H1 (cell line): Measurements from ENCODE around the gene RAD51B. TPM values are rescaled to one million over a fixed set of nuclear protein-coding genes. Genes with fewer than 3 reads are reported as not detected.

Experiments
- CTCF ChIA-PET: fragments of 300-600 bp; sonication (Branson Sonifier 250); formaldehyde crosslinking; loops from one replicate; lab custom pipeline; 2021; ENCODE audit not compliant: partially characterized antibody; lab: Charles Lee
- POLR2A ChIA-PET: fragments of 300-600 bp; sonication (Branson Sonifier 250); formaldehyde crosslinking; loops from one replicate; lab custom pipeline; 2021; ENCODE audit warnings: inconsistent platforms; ENCODE audit not compliant: partially characterized antibody; lab: Charles Lee
- DNase-seq, 2 experiments: peaks; one replicate each; pipeline versions ENCODE4 v3.0.0 to v3.0.0-alpha.2; 2010 to 2022; ENCODE audit warnings: low spot score in 2 of 2, low read depth in 1 of 2, mixed read lengths in 1 of 2
- FAIRE-seq: peaks from 2 replicates; lab custom pipeline; 2011; peaks lifted over from hg19 to GRCh38; lab: Jason Lieb, UNC
- H2AFZ ChIP-seq: 2 replicates; pipeline ENCODE4 v1.8.1; 2012; ENCODE audit warnings: low read length, inconsistent platforms
- H2AK5ac ChIP-seq: 2 replicates; pipeline ENCODE4 v1.6.1; 2013; ENCODE audit warnings: low read depth, low read length
- H2BK120ac ChIP-seq: replicated peaks from 2 replicates; pipeline ENCODE3; 2013; ENCODE audit warnings: low read depth, low read length, inconsistent platforms
- H2BK12ac ChIP-seq: 2 replicates; pipeline ENCODE4 v1.6.1; 2013; ENCODE audit warnings: low read depth, low read length
- H2BK15ac ChIP-seq: 2 replicates; pipeline ENCODE4 v1.6.1; 2013; ENCODE audit warnings: low read length
- H2BK20ac ChIP-seq: 2 replicates; pipeline ENCODE4 v1.6.1; 2013; ENCODE audit warnings: low read length
- H2BK5ac ChIP-seq: 2 replicates; pipeline ENCODE4 v1.6.1; 2013; ENCODE audit warnings: low read depth, low read length
- H3K14ac ChIP-seq: 2 replicates; pipeline ENCODE4 v1.6.1; 2013; ENCODE audit warnings: inconsistent platforms; ENCODE audit not compliant: insufficient read length
- H3K18ac ChIP-seq: 2 replicates; pipeline ENCODE4 v1.6.1; 2013; ENCODE audit warnings: low read length; ENCODE audit errors: extremely low read depth
- H3K23ac ChIP-seq: 2 replicates; pipeline ENCODE4 v1.6.1; 2013; ENCODE audit warnings: inconsistent platforms; ENCODE audit not compliant: insufficient read length
- H3K23me2 ChIP-seq: 2 replicates; pipeline ENCODE4 v1.6.1; 2013; ENCODE audit warnings: low read depth, low read length
- H3K27ac ChIP-seq: 2 replicates; pipeline ENCODE4 v1.6.1; 2011; ENCODE audit warnings: low read depth, low read length, inconsistent platforms
- H3K27me3 ChIP-seq, 4 experiments: replicated peaks in 1 of 4; 1 replicate in 1 of 4; 2 replicates in 3 of 4; pipeline versions ENCODE4 v1.6.1 to v1.8.1; 2011 to 2013; ENCODE audit warnings: low read length in 3 of 4, mild to moderate bottlenecking in 3 of 4, inconsistent platforms in 2 of 4, mixed read lengths in 2 of 4, moderate library complexity in 1 of 4; ENCODE audit not compliant: control insufficient read depth in 3 of 4, insufficient read depth in 3 of 4; ENCODE audit errors: extremely low read depth in 1 of 4
- H3K36me3 ChIP-seq, 4 experiments: 2 replicates each; pipeline versions ENCODE4 v1.6.1 to v1.8.1; 2011 to 2013; ENCODE audit warnings: mild to moderate bottlenecking in 4 of 4, low read length in 3 of 4, moderate library complexity in 2 of 4, control low read depth in 1 of 4, inconsistent platforms in 1 of 4; ENCODE audit not compliant: insufficient read depth in 4 of 4, control insufficient read depth in 2 of 4
- H3K4ac ChIP-seq: replicated peaks from 2 replicates; pipeline ENCODE3; 2013; ENCODE audit warnings: low read length, low read depth, mixed read lengths, inconsistent platforms; ENCODE audit not compliant: insufficient read length
- H3K4me1 ChIP-seq, 4 experiments: replicated peaks in 1 of 4; 1 replicate in 1 of 4; 2 replicates in 3 of 4; pipeline versions ENCODE4 v1.6.1 to v1.8.1; 2011 to 2013; ENCODE audit warnings: low read length in 3 of 4, inconsistent platforms in 2 of 4, mixed read lengths in 1 of 4; ENCODE audit not compliant: insufficient read depth in 4 of 4, control insufficient read depth in 3 of 4
- H3K4me2 ChIP-seq, 2 experiments: 2 replicates each; pipeline versions ENCODE4 v1.6.1 to v1.8.1; 2011 to 2013; ENCODE audit warnings: low read depth in 2 of 2, low read length in 2 of 2, control low read depth in 1 of 2, inconsistent platforms in 1 of 2, mild to moderate bottlenecking in 1 of 2; ENCODE audit not compliant: insufficient read depth in 1 of 2
- H3K4me3 ChIP-seq, 4 experiments: fragments of 200-600, 300-600 bp in 1 of 4; sonication (generic), shearing (Covaris generic), sonication (Bioruptor Twin) in 1 of 4; 2 replicates each; pipeline versions ENCODE4 v1.5.1 to v1.8.1; 2011 to 2016; ENCODE audit warnings: low read length in 4 of 4, low read depth in 3 of 4, control low read depth in 2 of 4, inconsistent platforms in 2 of 4, mild to moderate bottlenecking in 2 of 4, mixed read lengths in 1 of 4, moderate library complexity in 1 of 4; ENCODE audit not compliant: insufficient read depth in 2 of 4; ENCODE audit errors: extremely low read depth in 1 of 4
- H3K56ac ChIP-seq: replicated peaks from 2 replicates; pipeline ENCODE3; 2013; ENCODE audit warnings: low read depth, mild to moderate bottlenecking, mixed read lengths, low read length, inconsistent platforms; ENCODE audit not compliant: insufficient read length
- H3K79me1 ChIP-seq: 2 replicates; pipeline ENCODE4 v1.6.1; 2013; ENCODE audit warnings: low read depth, low read length, control low read depth
- H3K79me2 ChIP-seq, 2 experiments: 2 replicates each; pipeline versions ENCODE4 v1.6.1 to v1.8.1; 2012 to 2013; ENCODE audit warnings: low read length in 2 of 2, mild to moderate bottlenecking in 2 of 2, inconsistent platforms in 1 of 2; ENCODE audit not compliant: insufficient read depth in 2 of 2, control insufficient read depth in 1 of 2
- H3K9ac ChIP-seq, 4 experiments: replicated peaks in 1 of 4; 1 replicate in 1 of 4; 2 replicates in 3 of 4; pipeline versions ENCODE4 v1.6.1 to v1.8.1; 2011 to 2013; ENCODE audit warnings: low read depth in 3 of 4, low read length in 3 of 4, control low read depth in 2 of 4, mild to moderate bottlenecking in 2 of 4, moderate library complexity in 2 of 4, inconsistent platforms in 1 of 4; ENCODE audit errors: extremely low read depth in 1 of 4
- H3K9me3 ChIP-seq, 2 experiments: 2 replicates each; pipeline versions ENCODE4 v1.6.1 to v1.8.1; 2012 to 2013; ENCODE audit warnings: mild to moderate bottlenecking in 2 of 2, moderate library complexity in 2 of 2, control low read depth in 1 of 2, inconsistent platforms in 1 of 2, low read depth in 1 of 2, low read length in 1 of 2, mixed read lengths in 1 of 2; ENCODE audit not compliant: insufficient read depth in 2 of 2
- H4K20me1 ChIP-seq, 2 experiments: replicated peaks in 1 of 2; 2 replicates each; pipeline versions ENCODE3 to v1.8.1; 2011 to 2013; ENCODE audit warnings: inconsistent platforms in 2 of 2, low read length in 2 of 2, mild to moderate bottlenecking in 1 of 2; ENCODE audit not compliant: insufficient read depth in 2 of 2, control insufficient read depth in 1 of 2
- H4K5ac ChIP-seq: 2 replicates; pipeline ENCODE4 v1.6.1; 2013; ENCODE audit warnings: low read length, low read depth, mixed read lengths, inconsistent platforms; ENCODE audit not compliant: insufficient read length
- H4K8ac ChIP-seq: 2 replicates; pipeline ENCODE4 v1.8.0; 2013; ENCODE audit warnings: mild to moderate bottlenecking, moderate library complexity, low read length, inconsistent platforms; ENCODE audit not compliant: insufficient read depth; ENCODE audit errors: extremely low read depth
- H4K91ac ChIP-seq: replicated peaks from 2 replicates; pipeline ENCODE3; 2013; ENCODE audit warnings: low read length, mixed read lengths, inconsistent platforms; ENCODE audit not compliant: insufficient read length
- BRCA1 ChIP-seq: IDR thresholded peaks from 2 replicates; pipeline ENCODE4 v1.6.1; 2012; ENCODE audit warnings: low read depth, low read length, improper control_type of control experiment
- CHD2 ChIP-seq: IDR thresholded peaks from 2 replicates; pipeline ENCODE4 v1.6.1; 2012; ENCODE audit warnings: low read length, improper control_type of control experiment
- CTBP2 ChIP-seq: IDR thresholded peaks from 2 replicates; pipeline ENCODE4 v1.7.0; 2011; ENCODE audit warnings: borderline replicate concordance, mild to moderate bottlenecking, moderate library complexity, mixed read lengths, low read length; ENCODE audit not compliant: insufficient read depth, insufficient read length
- E2F6 ChIP-seq: IDR thresholded peaks from 2 replicates; pipeline ENCODE4 v1.6.1; 2012; ENCODE audit warnings: inconsistent platforms
- EGR1 ChIP-seq: IDR thresholded peaks from 2 replicates; pipeline ENCODE4 v1.6.1; 2011; ENCODE audit warnings: low read depth, low read length, borderline replicate concordance
- KDM1A ChIP-seq: fragments of 200-600, 300-600 bp; sonication (generic); IDR thresholded peaks from 2 replicates; pipeline ENCODE4 v1.7.1; 2016; ENCODE audit warnings: mild to moderate bottlenecking, low read length, borderline replicate concordance
- KDM5A ChIP-seq: fragments of 200-600 bp; IDR thresholded peaks from 2 replicates; pipeline ENCODE4 v1.7.1; 2012; ENCODE audit warnings: mild to moderate bottlenecking, low read length, inconsistent platforms, mixed read lengths
- NANOG ChIP-seq: IDR thresholded peaks from 2 replicates; pipeline ENCODE4 v1.6.1; 2011; ENCODE audit warnings: low read length, low read depth, mild to moderate bottlenecking, inconsistent platforms; ENCODE audit not compliant: insufficient read depth, poor library complexity, severe bottlenecking
- POLR2A ChIP-seq, 2 experiments: IDR thresholded peaks; 1 replicate in 1 of 2; 2 replicates in 1 of 2; pipeline ENCODE4 v1.6.1; 2011; ENCODE audit warnings: low read depth in 2 of 2, low read length in 2 of 2, mild to moderate bottlenecking in 2 of 2; ENCODE audit errors: control extremely low read depth in 1 of 2
- RBBP5 ChIP-seq: IDR thresholded peaks from 2 replicates; pipeline ENCODE4 v1.7.1; 2012; ENCODE audit warnings: low read depth, mild to moderate bottlenecking, inconsistent platforms, low read length, moderate library complexity, borderline replicate concordance
- SP4 ChIP-seq: IDR thresholded peaks from 2 replicates; pipeline ENCODE4 v1.6.1; 2012; ENCODE audit warnings: low read length, inconsistent platforms
- TAF7 ChIP-seq: optimal IDR thresholded peaks from 2 replicates; pipeline ENCODE3; 2011; ENCODE audit warnings: low read depth, mild to moderate bottlenecking, inconsistent platforms, low read length, moderate library complexity, borderline replicate concordance
- TCF12 ChIP-seq: IDR thresholded peaks from 2 replicates; pipeline ENCODE4 v1.6.1; 2011; ENCODE audit warnings: low read depth, mild to moderate bottlenecking, low read length
- WGBS, 2 experiments: shearing (Covaris generic) in 1 of 2; methylation state at CpG; one replicate each; pipeline versions ENCODE4 v1.1.6 to v1.1.7; 2013 to 2015; ENCODE audit warnings: low lambda C conversion rate in 2 of 2, mixed read lengths in 2 of 2, inconsistent platforms in 1 of 2, low coverage in 1 of 2, missing lambda C conversion rate in 1 of 2; ENCODE audit not compliant: insufficient replicate concordance in 2 of 2, insufficient coverage in 1 of 2, insufficient read length in 1 of 2; ENCODE audit errors: extremely low coverage in 1 of 2, missing lambda C conversion rate in 1 of 2; 5-methylcytosine and 5-hydroxymethylcytosine counted together
- polyA plus RNA-seq, 7 experiments: library from polyadenylated mRNA; depleted of rRNA in 3 of 7; stranded (reverse) in 5 of 7; unstranded in 2 of 7; fragments of >200 nt in 5 of 7; fragments of 200-250 nt in 2 of 7; gene quantifications; 1 replicate in 5 of 7; 2 replicates in 1 of 7; 4 replicates in 1 of 7; pipeline versions ENCODE4 v1.2.1 to v1.2.3, GENCODE V29; 2011 to 2013; ENCODE audit warnings: missing spikeins in 2 of 7, mixed read lengths in 2 of 7
- total RNA-seq: library from RNA; stranded (reverse); fragmentation: NEBNext Ultra II Directional; extraction: Animal tissue kit (Norgen Biotek cat#: 25700); gene quantifications from 2 replicates; pipeline ENCODE4 v1.2.1, GENCODE V29; 2021

RAD51B gene
- total and polyA plus RNA-seq, 2 of the 8 experiments (the other 6 are each of a cell fraction or from before 2014, with no cell fraction given), result 3.9 to 14.9 TPM

GRCh38 chr14:68653108-68653507 lies 833.5 kb downstream of the RAD51B start:
- CTCF ChIA-PET, result interaction anchor here (0.8 kb wide), 1 partner anchor 59 kb away, joined by 3 read pairs; no protein-coding TSS in a partner anchor
- H2AK5ac ChIP-seq, result no peak overlapping the region
- no peaks in the 10 kb centered on the region for H3K36me3 ChIP-seq
- DNase-seq (no peak), FAIRE-seq (no peak)
- H3K23ac ChIP-seq, result no peak overlapping the region
- H4K5ac ChIP-seq, result no peak overlapping the region
- H2BK15ac ChIP-seq, result no peak overlapping the region
- no peak overlapping the region for H3K27ac ChIP-seq
- no peak overlapping the region for H2BK20ac ChIP-seq
- no peak overlapping the region for H3K18ac ChIP-seq
- H4K91ac ChIP-seq, result no peak overlapping the region
- no peak overlapping the region for H3K4ac ChIP-seq
- no peak overlapping the region for H2AFZ ChIP-seq
- no peak overlapping the region for H3K14ac ChIP-seq
- H3K23me2 ChIP-seq, result no peaks in the 10 kb centered on the region
- WGBS, 2 experiments, result 90% methylated on average over 6 of the region's 6 CpGs; no CpG with 5 or more reads in 1 of the 2 experiments
- H2BK5ac ChIP-seq, result no peak overlapping the region
- no peaks in the 10 kb centered on the region; a peak in 1 of 7 replicates for H3K27me3 ChIP-seq
- H3K79me2 ChIP-seq, result no peaks in the 10 kb centered on the region
- H4K20me1 ChIP-seq, result no peaks in the 10 kb centered on the region
- no peak overlapping the region for H3K56ac ChIP-seq
- no peaks in the 10 kb centered on the region for H3K9me3 ChIP-seq
- peaks cover 0 to 2% (median 0%) of the 10 kb centered on the region in 4 experiments; a peak in 1 of 7 replicates for H3K4me1 ChIP-seq
- no peak overlapping the region for H3K4me2 ChIP-seq
- no peak overlapping the region for H4K8ac ChIP-seq
- TF ChIP-seq CHD2, result no peak
- TF ChIP-seq EGR1, result no peak
- TF ChIP-seq KDM1A, result no peak
- no peak for TF ChIP-seq KDM5A
- no peak for TF ChIP-seq RBBP5
- TF ChIP-seq SP4, result no peak
- no peak for TF ChIP-seq TCF12
- no peak for TF ChIP-seq TAF7
- TF ChIP-seq POLR2A (IDR thresholded peaks at IDR 0.05; ENCODE audit: control extremely low read depth in 1 of 2, low read depth in 2 of 2, low read length in 2 of 2), result no peak
- no peak for TF ChIP-seq BRCA1
- TF ChIP-seq E2F6, result no peak
- no peak for TF ChIP-seq CTBP2
- TF ChIP-seq NANOG, result no peak
- TF ChIP-seq, all 59 proteins: peak for 0
- no peak overlapping the region for H3K9ac ChIP-seq
- no peak overlapping the region for H3K4me3 ChIP-seq
- POLR2A ChIA-PET, result no interaction called here
- no peaks in the 10 kb centered on the region for H3K79me1 ChIP-seq
- H2BK12ac ChIP-seq, result no peak overlapping the region
- no peak overlapping the region for H2BK120ac ChIP-seq
